Measurements from ENCODE around the gene YWHAQ.
A peak's percentile ranks its signal among the peaks of the same experiment; 100 is the strongest.

YWHAQ gene

GRCh38 chr2:9630736-9631552 lies at the start of gene YWHAQ:
YWHAQ (minus strand) TSS chr2:9630997; CDS start chr2:9630452, 545 bp downstream.
- peak; percentile 97 for DNase-seq

GRCh38 chr2:9680082-9680481 lies 49.3 kb upstream of the YWHAQ start:
- DNase-seq = no peak

- DNase-seq = no peak
Measured at GRCh38 chr2:9679218-9679617, 48.4 kb upstream of the YWHAQ start.

GRCh38 chr2:9678544-9678943 lies 47.7 kb upstream of the YWHAQ start:
- DNase-seq = no peak

- no peak for DNase-seq
Measured at GRCh38 chr2:9675415-9676351, 44.9 kb upstream of the YWHAQ start.

GRCh38 chr2:9674891-9675414 lies 44.2 kb upstream of the YWHAQ start:
- no peak for DNase-seq

- DNase-seq = no peak
Measured at GRCh38 chr2:9673914-9674481, 43.2 kb upstream of the YWHAQ start.

- no peak for DNase-seq
Measured at GRCh38 chr2:9668687-9669345, 38.0 kb upstream of the YWHAQ start.

- DNase-seq = no peak
Measured at GRCh38 chr2:9667826-9668225, 37.0 kb upstream of the YWHAQ start.

- DNase-seq = no peak
Measured at GRCh38 chr2:9666306-9666705, 35.5 kb upstream of the YWHAQ start.

GRCh38 chr2:9665898-9666297 lies 35.1 kb upstream of the YWHAQ start:
- no peak for DNase-seq

- no peak for DNase-seq
Measured at GRCh38 chr2:9664365-9664764, 33.6 kb upstream of the YWHAQ start.

GRCh38 chr2:9663008-9663879 lies 32.4 kb upstream of the YWHAQ start:
- DNase-seq = no peak

GRCh38 chr2:9661261-9661660 lies 30.5 kb upstream of the YWHAQ start:
- DNase-seq = no peak

- DNase-seq = no peak
Measured at GRCh38 chr2:9660781-9661180, 30.0 kb upstream of the YWHAQ start.

GRCh38 chr2:9660154-9660553 lies 29.4 kb upstream of the YWHAQ start:
- no peak for DNase-seq

- DNase-seq = no peak
Measured at GRCh38 chr2:9658972-9659371, 28.2 kb upstream of the YWHAQ start.

GRCh38 chr2:9657731-9658130 lies 26.9 kb upstream of the YWHAQ start:
- DNase-seq = no peak

GRCh38 chr2:9657083-9657482 lies 26.3 kb upstream of the YWHAQ start:
- DNase-seq = no peak

- DNase-seq = peak; percentile 49
Measured at GRCh38 chr2:9656270-9656766, 25.5 kb upstream of the YWHAQ start.
